Measurements from ENCODE around the gene MGMT. TPM values are rescaled to one million over a fixed set of nuclear protein-coding genes. Genes with fewer than 3 reads are reported as not detected.

The MGMT gene
- total and polyA plus RNA-seq, 9 of the 15 experiments (the other 6 are each of a cell fraction or from before 2014, with no cell fraction given), result 0.03 to 0.29 (median 0.11) TPM; not detected in 4

GRCh38 chr10:129676014-129676413 lies 209.0 kb downstream of the MGMT start (continued):
- no peak for TF ChIP-seq NONO (IDR thresholded peaks at IDR 0.05; ENCODE audit: low read depth in 2 of 2, low read length in 1 of 2)
- TF ChIP-seq CREM (IDR thresholded peaks at IDR 0.05; ENCODE audit: low read depth), result no peak
- no peak for TF ChIP-seq NBN (IDR thresholded peaks at IDR 0.05; ENCODE audit: low read depth)
- no peak for TF ChIP-seq RBM34 (IDR thresholded peaks at IDR 0.05; ENCODE audit: borderline replicate concordance, insufficient read depth, low read length)
- TF ChIP-seq ZNF347 (CRISPR knock-in tag; IDR thresholded peaks at IDR 0.05; ENCODE audit: low read depth), result no peak

GRCh38 chr10:129677377-129677927 lies 210.4 kb downstream of the MGMT start:
- H3K79me2 ChIP-seq (ENCODE audit: control insufficient read depth, insufficient read depth, low read length), result no peaks in the 10 kb centered on the region
- H3K36me3 ChIP-seq (ENCODE audit: control insufficient read depth, insufficient read depth, low read length), result no peaks in the 10 kb centered on the region
- H3K4me1 ChIP-seq (replicated peaks in 1 of 2; ENCODE audit: control insufficient read depth in 2 of 2, insufficient read depth in 2 of 2, low read length in 2 of 2), result no peaks in the 10 kb centered on the region
- no peak overlapping the region for H3K9ac ChIP-seq (ENCODE audit: insufficient read depth in 1 of 2, low read depth in 2 of 2, low read length in 2 of 2)
- no peak for FAIRE-seq
- intact Hi-C loops (cut with micrococcal nuclease) (no loop called here), in situ Hi-C loops (cut with MboI) (no loop called here)
- no peak overlapping the region for H3K27ac ChIP-seq (ENCODE audit: extremely low read depth, low read depth, low read length)
- no peak overlapping the region for H2AFZ ChIP-seq (ENCODE audit: low read depth, low read length)
- H3K4me3 ChIP-seq, result no peak overlapping the region
- peaks cover 0 to 17% of the 10 kb centered on the region in 2 experiments; a peak in 3 of 5 replicates for H3K27me3 ChIP-seq (ENCODE audit: control insufficient read depth in 2 of 2, insufficient read depth in 2 of 2, low read length in 2 of 2)
- H3K9me3 ChIP-seq (replicated peaks; ENCODE audit: control insufficient read depth, insufficient read depth, low read depth, low read length), result no peaks in the 10 kb centered on the region
- BruUV-seq (replicated peaks), result no TSS peak
- CTCF ChIA-PET (ENCODE audit: low intra/inter-chr PET ratio), result no interaction called here
- H3K9me1 ChIP-seq (ENCODE audit: control insufficient read depth, insufficient read depth, low read length), result no peaks in the 10 kb centered on the region
- 1% methylated on average over 7 of the region's 11 CpGs for WGBS (ENCODE audit: insufficient coverage, low coverage, missing lambda C conversion rate)
- POLR2A ChIA-PET, result interaction anchor here (0.7 kb wide), 1 partner anchor 728 kb away, joined by 3 read pairs; no protein-coding TSS in a partner anchor
- no peak overlapping the region for H3K4me2 ChIP-seq (ENCODE audit: insufficient read depth, low read length)
- no peak for DNase-seq (ENCODE audit: extremely low read depth in 1 of 4, low spot score in 3 of 4)
- no peaks in the 10 kb centered on the region; the same call in 1 of the 2 replicates for H4K20me1 ChIP-seq (replicated peaks; ENCODE audit: control insufficient read depth, insufficient read depth, low read length)
- no peak for ATAC-seq
- TF ChIP-seq KAT8 (IDR thresholded peaks at IDR 0.05; ENCODE audit: low read depth) (no peak), ESRRA (IDR thresholded peaks at IDR 0.05; ENCODE audit: borderline replicate concordance, low read depth) (no peak), SMAD4 (CRISPR knock-in tag; conservative IDR thresholded peaks at IDR 0.05) (no peak), HNRNPK (IDR thresholded peaks at IDR 0.05; ENCODE audit: low read depth, low read length, poor library complexity, severe bottlenecking) (no peak), THAP12 (CRISPR knock-in tag; IDR thresholded peaks at IDR 0.05) (no peak), IRF9 (tag; IDR thresholded peaks at IDR 0.05) (no peak), SIX5 (IDR thresholded peaks at IDR 0.05; ENCODE audit: borderline replicate concordance in 1 of 2, insufficient read depth in 1 of 2, low read depth in 1 of 2, low read length in 2 of 2) (no peak), C11orf30 (IDR thresholded peaks at IDR 0.05; ENCODE audit: low read depth) (no peak), SMAD2 (IDR thresholded peaks at IDR 0.05; ENCODE audit: low read depth, low read length) (no peak), POU5F1 (IDR thresholded peaks at IDR 0.05; ENCODE audit: borderline replicate concordance, low read depth, low read length, partially characterized antibody) (no peak), GATAD2B (IDR thresholded peaks at IDR 0.05; ENCODE audit: borderline replicate concordance) (no peak), ZNF75A (CRISPR knock-in tag; IDR thresholded peaks at IDR 0.05) (no peak), TCFL5 (CRISPR knock-in tag; conservative IDR thresholded peaks at IDR 0.05) (no peak), SAP30 (IDR thresholded peaks at IDR 0.05; ENCODE audit: borderline replicate concordance, insufficient read depth, low read depth, low read length, poor library complexity, severe bottlenecking) (no peak)

All from K562 (cell line).